HepG2 (cell line): ENCODE results near the gene UCKL1. TPM values are rescaled to one million over a fixed set of nuclear protein-coding genes. Genes with fewer than 3 reads are reported as not detected.
A peak's percentile ranks its signal among the peaks of the same experiment; 100 is the strongest.

Experiments used
- AKNA ChIP-seq: sonication (generic); formaldehyde crosslinking; IDR thresholded peaks from 2 replicates; pipeline ENCODE4 v1.4.0; 2020; ENCODE audit warnings: missing genetic modification reagents, borderline replicate concordance
- ASH2L ChIP-seq: fragments of 300-600, 200-600 bp; sonication (generic); IDR thresholded peaks from 2 replicates; pipeline ENCODE4 v1.7.0; 2017; ENCODE audit warnings: low read depth, mild to moderate bottlenecking, moderate library complexity, mixed read lengths, low read length; ENCODE audit not compliant: insufficient read length
- ATF4 ChIP-seq, 2 experiments: fragments of 450-650 bp in 1 of 2; sonication (generic) in 1 of 2; formaldehyde crosslinking; IDR thresholded peaks; 2 replicates each; pipeline versions ENCODE4 v1.5.0 to v1.8.0; 2020 to 2022; ENCODE audit warnings: mild to moderate bottlenecking in 1 of 2, missing genetic modification reagents in 1 of 2
- ATF5 ChIP-seq: sonication (generic); formaldehyde crosslinking; IDR thresholded peaks from 2 replicates; pipeline ENCODE4 v1.4.0; 2020; ENCODE audit warnings: mild to moderate bottlenecking, low read depth, missing genetic modification reagents
- BCL6 ChIP-seq: IDR thresholded peaks from 2 replicates; pipeline ENCODE4 v1.6.1; 2016; ENCODE audit warnings: missing genetic modification reagents, missing compliant biosample characterization
- BCLAF1 ChIP-seq: fragments of 450-650 bp; IDR thresholded peaks from 2 replicates; pipeline ENCODE4 v1.6.1; 2017; ENCODE audit warnings: mild to moderate bottlenecking
- CREBL2 ChIP-seq: sonication (generic); formaldehyde crosslinking; IDR thresholded peaks from 2 replicates; pipeline ENCODE4 v1.8.1; 2023; ENCODE audit warnings: missing genetic modification reagents, mild to moderate bottlenecking, borderline replicate concordance
- EHMT2 ChIP-seq: fragments of 200-600 bp; sonication (generic); IDR thresholded peaks from 2 replicates; pipeline ENCODE4 v1.7.0; 2017; ENCODE audit warnings: antibody characterized with exemption, low read depth, low read length, borderline replicate concordance
- HNF1B ChIP-seq: sonication (generic); formaldehyde crosslinking; IDR thresholded peaks from 2 replicates; pipeline ENCODE4 v1.5.1; 2020; ENCODE audit warnings: mild to moderate bottlenecking, moderate library complexity, missing genetic modification reagents
- KAT8 ChIP-seq: IDR thresholded peaks from 2 replicates; pipeline ENCODE4 v1.6.1; 2016; ENCODE audit warnings: missing genetic modification reagents, missing compliant biosample characterization
- PLRG1 ChIP-seq: fragments of 450-650 bp; conservative IDR thresholded peaks from 2 replicates; pipeline ENCODE4 v1.6.1; 2016
- ZBTB3 ChIP-seq: sonication (generic); formaldehyde crosslinking; IDR thresholded peaks from 2 replicates; pipeline ENCODE4 v1.4.0; 2020; ENCODE audit warnings: low read depth, mild to moderate bottlenecking, moderate library complexity, missing genetic modification reagents, borderline replicate concordance
- ZNF33A ChIP-seq: sonication (generic); formaldehyde crosslinking; IDR thresholded peaks from 2 replicates; pipeline ENCODE4 v1.5.1; 2020; ENCODE audit warnings: missing genetic modification reagents, mild to moderate bottlenecking, moderate library complexity, borderline replicate concordance
- ZNF460 ChIP-seq: sonication (generic); formaldehyde crosslinking; IDR thresholded peaks from 2 replicates; pipeline ENCODE4 v1.5.1; 2020; ENCODE audit warnings: missing genetic modification reagents, mild to moderate bottlenecking, borderline replicate concordance
- polyA plus RNA-seq, 8 experiments: library from polyadenylated mRNA; depleted of rRNA in 3 of 8; stranded (reverse) in 7 of 8; unstranded in 1 of 8; fragments of >200 nt; fragmentation: Illumina TruSeq in 4 of 8; extraction: Trizol in 4 of 8; gene quantifications; 2 replicates each; pipeline versions ENCODE4 v1.2.1 to v1.2.3, GENCODE V29; 2011 to 2016; ENCODE audit warnings: low read depth in 4 of 8, missing spikeins in 1 of 8, mixed read lengths in 1 of 8; ENCODE audit not compliant: insufficient read depth in 1 of 8
- total RNA-seq, 5 experiments: library from RNA; depleted of rRNA; stranded (reverse); fragments of >200 nt; fragmentation: Illumina TruSeq; extraction: Trizol; gene quantifications; 2 replicates each; pipeline ENCODE4 v1.2.3, GENCODE V29; 2016; ENCODE audit warnings: low read depth in 1 of 5

The UCKL1 gene
- total and polyA plus RNA-seq, 2 of the 13 experiments (the other 11 are each of a cell fraction or from before 2014, with no cell fraction given), result 50.2 to 126 TPM

GRCh38 chr20:63894358-63895201, 61.6 kb downstream of the UCKL1 start, which contains the start of gene DNAJC5 (continued):
- TF ChIP-seq KAT8 (CRISPR knock-in tag), result peak; percentile 65; the same call in 1 of the 2 replicates
- TF ChIP-seq ZBTB3 (CRISPR knock-in tag), result no peak
- peak; percentile 86; the same call in 1 of the 2 replicates for TF ChIP-seq ZNF460
- TF ChIP-seq HNF1B (CRISPR knock-in tag), result no peak
- no peak for TF ChIP-seq ATF4 (CRISPR knock-in tag; IDR thresholded peaks at IDR 0.05)
- no peak for TF ChIP-seq AKNA (CRISPR knock-in tag)
- no peak for TF ChIP-seq EHMT2
- peak; percentile 70 for TF ChIP-seq ASH2L
- TF ChIP-seq ATF5, result 0 out of 2 replicates have a peak, but pooled peaks have one; percentile 5
- no peak for TF ChIP-seq BCLAF1
- TF ChIP-seq ZNF33A (CRISPR knock-in tag), result no peak
- no peak; the same call in 1 of the 2 replicates for TF ChIP-seq CREBL2
- TF ChIP-seq PLRG1, result no peak
- peak; percentile 52 for TF ChIP-seq BCL6 (CRISPR knock-in tag)
